ENCODE data around the gene CELF1.

DNA sequence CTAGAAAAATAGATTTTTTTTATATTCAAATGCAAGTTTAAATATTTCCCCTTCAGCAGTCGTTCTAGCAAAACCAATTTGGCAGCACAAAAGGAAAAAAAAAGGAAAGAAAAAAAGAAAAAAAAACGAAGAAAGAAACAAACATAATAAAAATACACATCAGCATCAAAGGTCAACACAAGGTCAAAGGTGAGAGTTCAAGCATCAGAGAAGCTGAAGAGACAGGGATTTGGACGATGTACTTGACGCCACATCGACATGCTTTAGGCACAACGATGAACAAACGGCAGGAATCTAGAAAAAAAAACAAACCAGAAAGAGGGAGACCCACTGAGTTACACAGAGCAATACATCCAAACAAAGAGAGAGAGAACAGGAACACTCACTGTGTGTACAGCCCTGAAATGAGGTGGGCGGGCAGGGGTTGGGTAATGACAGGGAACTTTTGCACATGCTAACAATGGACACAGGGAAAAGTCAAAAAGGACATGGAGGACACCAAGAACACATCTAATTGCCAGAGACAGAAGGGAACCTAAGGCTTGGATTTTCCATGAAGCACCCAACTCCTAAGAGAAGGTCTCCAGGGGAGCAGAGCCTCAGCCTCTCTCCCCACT, 84.2 kb downstream of the CELF1 start:
- TF ChIP-seq, protein P1, sequence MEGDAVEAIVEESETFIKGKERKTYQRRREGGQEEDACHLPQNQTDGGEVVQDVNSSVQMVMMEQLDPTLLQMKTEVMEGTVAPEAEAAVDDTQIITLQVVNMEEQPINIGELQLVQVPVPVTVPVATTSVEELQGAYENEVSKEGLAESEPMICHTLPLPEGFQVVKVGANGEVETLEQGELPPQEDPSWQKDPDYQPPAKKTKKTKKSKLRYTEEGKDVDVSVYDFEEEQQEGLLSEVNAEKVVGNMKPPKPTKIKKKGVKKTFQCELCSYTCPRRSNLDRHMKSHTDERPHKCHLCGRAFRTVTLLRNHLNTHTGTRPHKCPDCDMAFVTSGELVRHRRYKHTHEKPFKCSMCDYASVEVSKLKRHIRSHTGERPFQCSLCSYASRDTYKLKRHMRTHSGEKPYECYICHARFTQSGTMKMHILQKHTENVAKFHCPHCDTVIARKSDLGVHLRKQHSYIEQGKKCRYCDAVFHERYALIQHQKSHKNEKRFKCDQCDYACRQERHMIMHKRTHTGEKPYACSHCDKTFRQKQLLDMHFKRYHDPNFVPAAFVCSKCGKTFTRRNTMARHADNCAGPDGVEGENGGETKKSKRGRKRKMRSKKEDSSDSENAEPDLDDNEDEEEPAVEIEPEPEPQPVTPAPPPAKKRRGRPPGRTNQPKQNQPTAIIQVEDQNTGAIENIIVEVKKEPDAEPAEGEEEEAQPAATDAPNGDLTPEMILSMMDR (IDR thresholded peaks at IDR 0.05), result no peak
- TF ChIP-seq POLR2AphosphoS5 (IDR thresholded peaks at IDR 0.05) (no peak), POLR2A (IDR thresholded peaks at IDR 0.05; ENCODE audit: low read depth) (no peak)

Measured in esophagus muscularis mucosa (tissue), 3 donors.